Stimulated activated naive CD8-positive, alpha-beta T cell treated with anti-CD3 and anti-CD28 coated beads, Interleukin-15, Interleukin-2, amounts not matched to agents 100 U/mL and 50 U/mL, for 24 hours (primary cell): Measurements from ENCODE around the gene CTBP1.
"Not testable (repeated sequence)": the region's sequence is repeated elsewhere in the genome, so short reads cannot be mapped to it uniquely, and the experiment has no call there.

Source experiments
- ATAC-seq: fragments of 150-1000 bp; cut with Tn5 transposase; one replicate; pipeline ENCODE4 v1.10.0; 2021
- DNase-seq: peaks from one replicate; pipeline ENCODE4 v3.0.0; 2021

CTBP1 gene

DNA sequence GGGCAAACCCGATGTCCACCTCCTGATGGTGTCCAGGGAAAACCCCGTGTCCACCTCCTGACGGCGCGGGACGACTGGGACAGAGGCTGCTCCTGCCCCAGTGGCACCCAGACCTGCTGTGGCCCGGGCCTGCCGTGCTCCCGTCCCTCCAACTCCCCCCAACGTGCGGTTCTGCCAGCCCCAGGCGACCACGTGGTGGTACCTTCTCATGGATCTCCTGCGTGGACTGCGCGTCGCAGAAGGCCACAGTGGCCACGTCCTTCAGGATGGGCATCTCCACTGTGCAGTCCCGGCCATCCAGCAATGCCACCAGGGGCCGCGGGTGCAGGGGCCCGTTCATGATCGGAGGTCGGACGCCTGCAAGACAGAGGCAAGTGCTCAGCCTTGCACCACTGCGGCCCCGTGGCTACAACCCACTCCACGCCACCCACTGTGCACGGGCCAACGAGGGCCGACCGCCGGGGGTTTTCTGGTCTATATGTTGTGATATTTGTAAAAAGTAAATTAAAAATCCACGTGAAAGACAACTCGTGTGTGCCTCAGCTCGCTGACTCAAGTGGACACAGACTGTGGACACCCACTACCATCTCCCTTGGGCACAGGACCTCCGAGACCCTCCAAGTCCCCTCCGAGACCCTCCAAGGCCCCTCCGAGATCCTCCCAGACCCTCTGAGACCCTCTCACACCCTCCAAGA is 10.8 kb downstream of the CTBP1 start:
- no peak for ATAC-seq
- no peak for DNase-seq

DNA sequence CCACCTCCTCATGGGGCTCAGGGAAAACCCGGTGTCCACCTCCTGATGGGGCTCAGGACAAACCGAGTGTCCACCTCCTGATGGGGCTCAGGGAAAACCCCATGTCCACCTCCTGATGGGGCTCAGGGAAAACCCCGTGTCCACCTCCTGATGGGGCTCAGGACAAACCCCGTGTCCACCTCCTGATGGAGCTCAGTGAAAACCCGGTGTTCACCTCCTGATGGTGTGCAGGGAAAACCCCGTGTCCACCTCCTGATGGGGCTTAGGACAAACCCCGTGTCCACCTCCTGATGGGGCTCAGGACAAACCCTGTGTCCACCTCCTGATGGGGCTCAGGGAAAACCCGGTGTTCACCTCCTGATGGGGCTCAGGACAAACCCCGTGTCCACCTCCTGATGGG is 11.7 kb downstream of the CTBP1 start:
- DNase-seq, ATAC-seq: not testable (repeated sequence)

DNA sequence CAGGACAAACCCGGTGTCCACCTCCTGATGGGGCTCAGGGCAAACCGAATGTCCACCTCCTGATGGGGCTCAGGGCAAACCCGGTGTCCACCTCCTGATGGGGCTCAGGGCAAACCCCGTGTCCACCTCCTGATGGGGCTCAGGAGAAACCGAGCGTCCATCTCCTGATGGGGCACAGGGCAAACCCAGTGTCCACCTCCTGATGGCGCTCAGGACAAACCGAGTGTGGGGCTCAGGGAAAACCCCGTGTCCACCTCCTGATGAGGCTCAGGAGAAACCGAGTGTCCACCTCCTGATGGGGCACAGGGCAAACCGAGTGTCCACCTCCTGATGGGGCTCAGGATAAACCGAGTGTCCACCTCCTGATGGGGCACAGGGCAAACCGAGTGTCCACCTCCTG is 12.1 kb downstream of the CTBP1 start:
- not testable (repeated sequence) for ATAC-seq, DNase-seq

DNA sequence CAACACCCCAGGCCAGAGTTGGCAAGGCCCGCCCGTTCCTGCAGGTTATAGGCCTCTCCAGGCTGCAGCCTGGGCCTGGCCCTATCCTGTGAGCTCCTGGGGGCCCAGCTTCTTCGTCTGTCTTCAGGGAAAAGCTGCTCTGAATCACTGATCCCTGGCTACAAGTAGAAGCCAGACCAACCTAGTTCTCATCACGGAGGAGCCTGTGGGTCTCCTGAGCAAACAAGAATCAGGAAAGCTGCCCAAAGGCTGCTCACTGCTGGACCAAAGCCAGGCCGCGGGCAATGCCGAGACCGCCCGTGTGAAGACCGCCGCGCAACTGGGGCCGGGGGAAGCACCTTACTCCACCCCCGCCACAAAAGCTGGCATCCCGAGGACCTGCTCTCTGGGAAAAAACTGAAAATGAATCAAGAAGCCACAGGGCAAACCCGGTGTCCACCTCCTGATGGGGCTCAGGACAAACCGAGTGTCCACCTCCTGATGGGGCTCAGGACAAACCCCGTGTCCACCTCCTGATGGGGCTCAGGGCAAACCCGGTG is 12.8 kb downstream of the CTBP1 start:
- ATAC-seq (no peak), DNase-seq (no peak)

DNA sequence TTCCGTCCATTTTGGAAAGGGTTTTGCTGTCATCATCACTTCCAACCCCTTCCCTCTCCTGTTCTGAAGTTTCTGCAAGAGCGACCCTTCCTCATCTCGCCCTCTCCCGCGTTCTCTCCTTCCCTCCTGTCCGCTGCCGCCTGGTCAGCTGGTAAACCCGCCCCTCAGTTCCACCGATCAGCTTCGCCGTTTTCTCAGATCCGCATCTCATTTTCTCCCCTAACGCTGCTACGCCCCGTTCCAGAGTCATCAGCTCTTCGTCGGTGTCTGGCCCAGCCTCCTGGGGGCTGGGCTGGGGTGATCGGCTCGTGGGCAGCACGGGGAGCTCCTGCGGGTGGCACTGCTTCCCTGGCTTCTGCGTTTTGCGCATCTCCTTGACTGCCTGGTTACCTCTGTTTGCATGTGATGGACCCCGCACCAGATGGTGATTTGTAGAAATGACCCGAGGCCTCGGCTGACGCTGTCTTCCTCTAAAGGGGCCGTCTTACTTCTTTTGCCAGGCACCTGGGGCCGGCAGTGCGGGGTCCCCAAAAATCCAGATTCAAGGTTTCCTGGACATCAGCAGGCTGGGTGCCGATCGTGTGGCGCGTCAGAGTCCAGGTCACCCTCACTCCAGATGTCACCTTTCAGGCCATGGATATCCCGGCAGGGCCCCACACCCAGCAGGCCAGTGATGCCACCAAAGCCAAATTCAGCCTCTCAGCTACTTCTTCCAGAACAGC is 13.4 kb downstream of the CTBP1 start:
- DNase-seq, result no peak
- ATAC-seq, result no peak

DNA sequence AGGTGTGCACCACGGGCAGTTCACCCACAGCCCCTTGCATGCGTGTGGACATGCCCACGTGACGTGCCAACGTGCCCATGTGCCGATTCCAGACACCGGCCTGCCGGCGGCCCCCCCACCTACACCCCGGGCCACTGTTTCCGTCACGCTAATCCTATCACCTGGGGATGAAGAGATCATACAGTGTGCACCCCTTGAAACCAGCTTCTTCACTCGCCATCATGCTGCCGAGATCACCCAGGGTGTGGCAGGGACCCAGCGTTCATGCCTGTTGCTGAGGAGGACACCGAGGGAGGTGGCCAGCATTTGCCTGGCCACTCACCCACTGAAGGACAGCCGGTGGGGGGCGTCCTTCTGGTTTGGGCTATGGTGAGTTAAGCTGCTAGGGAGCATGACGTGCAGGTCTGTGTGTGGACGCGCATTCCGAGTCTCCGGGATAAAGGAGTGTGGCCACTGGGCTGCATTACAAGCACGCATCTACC is 14.1 kb downstream of the CTBP1 start:
- DNase-seq (no peak), ATAC-seq (no peak)

DNA sequence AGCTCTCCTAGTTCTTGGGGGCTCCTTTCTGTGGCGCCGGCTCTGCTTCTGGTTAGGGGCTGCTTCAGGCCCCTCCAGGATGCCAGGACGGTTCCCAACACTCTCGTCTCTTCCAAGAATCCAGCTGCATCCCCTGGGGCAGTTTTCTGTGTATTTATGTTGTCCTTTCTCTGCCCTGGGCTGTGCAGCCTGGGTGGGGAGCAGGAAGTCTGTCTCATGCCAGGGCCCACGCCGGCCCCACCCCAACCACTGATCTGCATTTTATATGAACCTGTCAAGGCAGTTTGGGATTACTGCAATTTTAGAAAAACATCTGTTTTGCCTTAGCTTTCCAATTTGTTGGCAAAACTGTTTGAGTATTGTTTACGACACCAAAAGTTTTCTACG is 14.6 kb downstream of the CTBP1 start:
- DNase-seq (no peak), ATAC-seq (no peak)

DNA sequence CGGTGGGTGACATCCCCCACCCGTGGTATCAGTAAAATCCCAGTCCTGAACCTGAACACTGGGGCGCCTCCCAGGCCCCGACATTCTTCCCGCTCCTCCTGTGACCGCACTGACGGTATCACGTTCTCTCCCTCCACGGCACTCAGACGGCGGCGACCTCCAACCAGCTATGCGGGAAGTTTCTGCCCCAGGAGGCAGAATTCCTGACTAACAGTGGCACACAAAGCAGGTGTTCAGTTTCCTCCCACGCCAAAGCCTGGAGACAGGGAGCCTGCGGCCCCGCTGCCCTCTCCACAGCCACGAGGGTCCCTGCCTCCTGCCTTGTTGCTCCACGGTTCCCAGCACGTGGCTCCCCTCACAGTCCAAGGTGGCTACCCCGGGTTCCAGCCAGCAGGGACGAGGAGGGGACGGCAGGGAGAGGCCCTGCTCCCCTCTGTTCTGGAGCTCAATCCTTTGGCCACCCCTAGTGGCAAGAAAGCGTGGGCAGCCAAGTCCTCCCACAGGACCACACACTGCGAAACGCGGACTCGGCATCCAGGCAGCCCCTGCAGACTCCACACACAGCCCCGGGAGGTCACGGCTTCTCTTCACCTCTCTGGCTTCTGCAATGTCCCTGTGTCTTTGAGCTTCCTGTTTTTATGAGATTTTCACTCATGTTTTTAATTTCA is 15.2 kb downstream of the CTBP1 start:
- no peak for DNase-seq
- no peak for ATAC-seq

DNA sequence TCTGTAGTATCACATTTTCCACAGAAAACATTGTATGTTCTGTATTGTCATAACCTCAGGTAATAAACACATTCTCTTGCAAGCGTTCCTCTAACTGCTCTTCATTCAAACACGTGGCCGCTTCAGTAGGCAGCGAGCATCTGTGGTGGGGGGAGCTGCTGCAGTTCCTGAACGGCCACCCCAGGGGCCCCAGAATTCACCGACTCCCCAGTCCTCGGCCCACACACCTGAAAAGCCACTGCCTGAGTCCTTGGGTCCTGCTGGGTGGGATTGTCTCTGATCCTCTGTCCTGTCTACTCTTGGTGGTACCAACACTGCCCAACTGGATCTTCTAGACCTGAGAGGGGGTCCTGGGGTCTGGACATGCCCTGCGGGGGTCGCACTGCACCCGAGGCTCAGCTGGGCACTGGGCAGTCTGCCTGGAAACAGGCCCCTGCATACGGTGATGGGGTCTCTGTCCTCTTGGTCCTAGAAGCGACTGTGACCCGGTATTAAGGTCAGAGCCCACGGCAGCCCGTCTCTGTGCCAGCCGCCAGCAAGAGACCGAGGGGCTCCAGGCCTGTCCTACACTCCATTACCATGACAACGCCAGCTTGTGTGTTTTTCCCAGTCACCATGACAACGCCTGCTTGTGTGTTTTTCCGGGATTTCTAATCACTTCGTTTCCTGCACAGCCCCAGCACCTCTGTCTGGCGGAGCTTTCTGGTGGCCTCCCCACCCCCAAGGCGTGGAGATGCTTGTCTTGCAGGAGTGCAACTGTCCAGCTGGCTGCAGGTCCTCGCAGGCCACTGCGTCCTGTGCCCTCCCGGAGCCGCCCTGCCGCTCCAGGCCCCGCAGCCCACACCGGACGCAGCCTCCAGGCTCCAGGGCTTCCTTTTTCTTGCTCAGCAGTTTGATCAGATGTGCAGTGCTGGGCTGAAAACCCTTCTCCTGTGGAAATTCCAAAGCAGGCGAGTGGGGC is 16.0 kb downstream of the CTBP1 start:
- ATAC-seq (no peak), DNase-seq (no peak)

DNA sequence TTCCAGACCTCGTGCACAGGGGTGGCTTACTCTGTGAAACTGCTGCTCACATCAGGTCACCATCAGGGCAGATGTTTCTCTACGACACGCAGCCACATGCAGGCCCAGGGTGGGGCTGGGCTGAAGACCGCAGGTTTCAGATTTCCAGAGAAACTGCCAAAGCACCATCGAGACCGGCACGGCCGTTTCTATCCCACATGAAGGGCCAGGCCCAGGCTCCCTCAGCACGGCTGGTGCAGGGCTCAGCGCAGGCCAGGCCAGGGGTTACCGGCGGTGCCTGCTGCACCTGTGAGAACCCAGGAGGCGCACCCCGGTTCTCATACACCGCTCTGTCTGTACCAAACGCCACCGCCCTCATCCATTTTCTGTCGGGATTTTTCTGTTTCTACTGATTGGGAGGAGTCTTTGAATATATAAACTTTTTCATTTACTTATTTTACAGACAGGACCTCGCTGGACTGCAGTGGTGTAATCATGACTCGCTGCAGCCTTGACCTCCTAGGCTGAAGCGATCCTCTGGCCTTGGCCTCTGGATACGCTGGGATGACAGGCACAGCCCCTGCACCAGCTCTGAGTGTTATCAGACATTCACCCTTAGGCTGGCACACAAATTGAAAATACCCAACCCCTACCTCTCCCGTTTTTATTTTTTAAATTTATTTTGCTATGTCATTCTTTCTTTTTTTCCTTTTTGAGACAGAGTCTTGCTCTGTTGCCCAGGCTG is 17.1 kb downstream of the CTBP1 start:
- ATAC-seq (no peak), DNase-seq (no peak)

DNA sequence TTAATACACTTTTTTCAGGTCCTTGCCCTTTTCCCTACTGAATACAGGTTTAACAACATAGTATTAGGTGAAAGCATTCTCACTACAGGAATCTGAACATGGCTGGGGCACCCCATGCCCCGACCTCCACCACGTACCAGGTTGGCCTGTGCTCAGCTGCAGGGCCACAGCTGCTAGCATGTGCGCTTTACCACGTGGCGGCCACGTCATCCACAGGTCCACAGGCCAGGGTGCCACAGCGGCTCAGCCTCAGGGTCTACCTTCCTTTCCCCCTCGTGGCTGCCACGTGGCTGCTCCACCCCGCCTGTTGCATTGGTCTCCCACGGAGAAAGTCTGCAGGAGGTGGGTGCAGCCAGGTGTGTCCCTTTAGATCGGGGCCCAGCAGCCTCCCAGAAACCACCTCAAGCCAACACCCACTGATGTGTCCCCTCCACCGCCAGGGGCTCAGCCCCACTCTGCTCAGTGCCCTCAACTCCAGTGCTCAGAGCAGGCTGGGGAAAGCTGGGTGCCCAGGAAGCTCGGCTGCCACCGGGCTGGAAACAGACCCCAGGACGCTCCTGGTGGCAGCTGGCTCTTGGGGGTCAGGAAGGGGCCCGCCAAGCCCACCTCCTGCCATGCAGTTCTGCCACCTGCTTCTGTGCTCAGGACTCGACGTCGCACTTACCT is 17.8 kb downstream of the CTBP1 start:
- no peak for ATAC-seq
- no peak for DNase-seq

DNA sequence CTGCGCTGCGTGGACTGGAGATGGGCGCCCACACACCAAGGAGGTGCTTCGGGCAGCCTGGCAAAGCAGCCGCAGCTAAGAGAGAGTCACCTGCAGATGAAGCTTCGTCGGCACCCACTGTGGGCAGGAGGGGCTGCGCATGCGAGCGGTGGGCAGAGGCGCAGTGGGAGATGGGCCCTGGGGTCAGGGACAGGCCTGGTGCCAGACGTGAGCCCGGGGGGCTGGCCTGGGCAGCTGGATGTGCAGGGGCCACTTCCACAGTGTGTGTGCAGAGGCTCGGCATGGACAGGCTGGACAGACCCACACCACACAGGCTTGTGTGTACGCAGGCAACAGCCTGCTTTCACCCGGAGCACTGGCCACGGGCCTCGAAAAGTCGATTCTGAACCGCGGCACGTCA is 18.6 kb downstream of the CTBP1 start:
- DNase-seq, result no peak
- ATAC-seq, result no peak

DNA sequence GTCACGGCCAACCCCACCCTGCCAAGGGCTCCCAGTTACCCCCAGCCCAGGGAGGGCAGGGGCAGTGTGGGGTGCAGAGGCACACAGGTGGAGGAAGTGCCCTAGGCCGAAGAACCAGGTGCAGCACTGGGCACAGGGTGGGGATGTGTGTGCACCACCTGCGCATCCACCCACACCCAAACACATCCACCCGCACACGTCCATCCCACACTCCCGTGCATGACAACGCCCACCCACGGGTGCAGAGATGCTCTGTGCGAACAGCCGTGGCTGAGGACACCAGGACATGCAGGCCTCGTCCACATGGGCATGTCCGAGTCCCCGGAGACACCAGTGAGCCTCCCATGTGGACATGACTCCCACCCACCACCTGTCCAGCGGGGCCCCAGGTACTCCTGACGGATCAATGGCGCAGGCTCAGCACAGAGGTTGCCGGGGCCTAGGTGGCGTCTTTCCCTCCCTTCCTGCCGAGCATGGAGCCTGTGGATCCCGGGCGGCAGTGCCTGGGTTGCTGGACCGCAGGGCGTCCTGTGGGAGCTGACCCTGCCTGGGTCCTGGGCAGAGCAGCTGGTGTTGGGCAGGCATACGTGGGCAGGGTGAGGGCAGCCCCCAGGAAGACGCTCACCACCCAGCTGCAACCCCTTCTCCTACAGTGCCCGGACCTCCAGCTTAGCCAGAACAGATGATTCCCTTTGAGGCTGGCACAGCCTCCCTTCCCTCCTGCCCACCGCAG is 19.6 kb downstream of the CTBP1 start:
- ATAC-seq (no peak), DNase-seq (no peak)

DNA sequence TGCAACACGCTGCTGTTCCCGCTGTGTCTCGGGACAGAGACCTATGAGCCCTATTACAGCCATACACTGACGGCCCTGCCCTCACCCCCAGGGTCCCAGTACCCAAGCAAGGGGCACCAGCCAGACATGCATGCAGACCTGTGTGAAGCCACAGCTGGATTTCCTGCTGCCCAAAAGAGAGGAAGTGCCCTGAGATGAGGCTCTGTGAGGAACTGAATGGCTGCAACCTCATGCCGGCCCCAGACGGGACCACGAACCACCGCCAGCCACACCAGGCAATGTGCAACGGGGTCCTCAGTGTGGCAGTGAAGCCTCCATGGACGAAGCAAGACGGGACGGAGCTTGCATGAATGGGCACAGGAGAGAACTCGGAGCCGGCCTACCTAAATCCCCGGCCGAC is 21.1 kb downstream of the CTBP1 start:
- no peak for DNase-seq
- no peak for ATAC-seq

DNA sequence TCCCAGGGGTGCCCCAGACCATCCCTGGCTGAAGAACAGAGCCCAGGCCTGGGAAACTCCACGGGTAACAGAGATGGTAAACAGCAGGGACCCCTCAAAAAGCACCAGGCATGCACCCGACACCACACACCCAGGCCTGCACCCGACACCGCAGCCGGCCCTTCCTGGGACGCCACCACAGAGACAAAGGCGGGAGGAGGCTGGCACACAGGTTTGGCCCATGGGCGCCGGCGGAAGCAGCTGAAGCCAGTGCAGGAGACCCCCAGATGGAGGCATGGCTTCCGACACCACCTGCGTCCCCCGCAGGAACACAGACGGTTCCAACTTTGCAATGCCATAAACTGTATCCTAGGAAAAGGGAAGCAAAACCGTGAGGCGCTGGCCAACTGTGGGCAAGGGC is 22.3 kb downstream of the CTBP1 start:
- no peak for ATAC-seq
- DNase-seq, result no peak

DNA sequence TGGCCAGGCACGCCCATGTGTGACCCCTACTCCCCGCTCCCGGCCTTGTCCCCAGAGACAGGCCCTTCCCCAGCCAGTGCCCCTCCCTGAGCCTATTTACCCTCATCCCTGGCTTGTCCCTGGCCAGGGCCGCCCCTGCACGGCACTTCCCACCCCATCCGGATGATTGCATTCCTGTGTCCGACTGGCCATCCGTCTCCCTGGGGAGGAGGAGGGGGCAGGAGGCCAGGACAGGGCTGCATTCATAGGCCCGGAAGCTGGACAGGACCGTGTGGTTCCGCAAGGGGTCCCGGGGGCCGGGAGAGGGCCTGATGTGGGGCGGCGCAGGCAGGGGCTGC is 22.8 kb downstream of the CTBP1 start:
- no peak for ATAC-seq
- no peak for DNase-seq

DNA sequence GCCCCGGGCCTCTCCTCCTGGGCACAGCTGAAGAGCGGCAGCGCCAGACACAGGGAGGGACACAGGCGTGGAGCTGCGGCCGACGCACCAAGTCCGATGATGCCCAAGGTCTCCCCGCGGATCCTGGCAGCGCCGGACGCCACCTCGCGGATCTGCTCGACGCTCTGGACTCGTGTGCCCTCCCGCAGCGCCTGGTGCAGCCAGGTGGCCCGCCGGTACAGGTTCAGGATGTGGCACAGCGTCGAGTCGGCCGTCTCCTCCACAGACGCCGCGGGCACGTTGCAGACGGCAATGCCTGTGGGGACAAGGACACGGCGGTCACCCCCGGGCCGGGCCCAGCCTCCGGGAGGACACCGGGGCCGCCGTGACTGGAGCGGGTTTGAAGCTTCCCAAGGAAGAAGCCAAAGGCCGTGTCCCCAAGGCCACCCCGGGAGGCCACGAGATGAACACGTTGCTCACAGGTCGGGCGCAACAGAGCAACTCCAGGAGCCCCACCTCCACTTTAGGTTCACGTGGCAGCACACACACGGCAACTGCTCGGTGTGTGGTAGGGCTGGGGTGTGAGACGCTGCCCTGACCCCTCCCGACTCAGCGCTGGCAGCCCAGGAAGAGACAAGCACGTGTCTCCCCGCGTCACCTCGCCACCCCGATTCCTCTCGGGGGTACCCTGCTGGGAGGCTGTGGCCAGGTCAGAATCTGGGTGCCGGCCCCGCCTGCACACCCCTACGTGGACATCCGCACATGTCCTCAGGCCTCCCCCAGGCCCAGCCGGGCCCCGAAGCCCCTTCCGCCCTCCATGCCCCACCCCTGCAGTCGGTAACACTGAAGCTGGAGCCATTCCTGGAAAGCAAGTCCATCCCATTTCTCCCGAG is 23.4 kb downstream of the CTBP1 start:
- DNase-seq, result no peak
- ATAC-seq, result no peak

DNA sequence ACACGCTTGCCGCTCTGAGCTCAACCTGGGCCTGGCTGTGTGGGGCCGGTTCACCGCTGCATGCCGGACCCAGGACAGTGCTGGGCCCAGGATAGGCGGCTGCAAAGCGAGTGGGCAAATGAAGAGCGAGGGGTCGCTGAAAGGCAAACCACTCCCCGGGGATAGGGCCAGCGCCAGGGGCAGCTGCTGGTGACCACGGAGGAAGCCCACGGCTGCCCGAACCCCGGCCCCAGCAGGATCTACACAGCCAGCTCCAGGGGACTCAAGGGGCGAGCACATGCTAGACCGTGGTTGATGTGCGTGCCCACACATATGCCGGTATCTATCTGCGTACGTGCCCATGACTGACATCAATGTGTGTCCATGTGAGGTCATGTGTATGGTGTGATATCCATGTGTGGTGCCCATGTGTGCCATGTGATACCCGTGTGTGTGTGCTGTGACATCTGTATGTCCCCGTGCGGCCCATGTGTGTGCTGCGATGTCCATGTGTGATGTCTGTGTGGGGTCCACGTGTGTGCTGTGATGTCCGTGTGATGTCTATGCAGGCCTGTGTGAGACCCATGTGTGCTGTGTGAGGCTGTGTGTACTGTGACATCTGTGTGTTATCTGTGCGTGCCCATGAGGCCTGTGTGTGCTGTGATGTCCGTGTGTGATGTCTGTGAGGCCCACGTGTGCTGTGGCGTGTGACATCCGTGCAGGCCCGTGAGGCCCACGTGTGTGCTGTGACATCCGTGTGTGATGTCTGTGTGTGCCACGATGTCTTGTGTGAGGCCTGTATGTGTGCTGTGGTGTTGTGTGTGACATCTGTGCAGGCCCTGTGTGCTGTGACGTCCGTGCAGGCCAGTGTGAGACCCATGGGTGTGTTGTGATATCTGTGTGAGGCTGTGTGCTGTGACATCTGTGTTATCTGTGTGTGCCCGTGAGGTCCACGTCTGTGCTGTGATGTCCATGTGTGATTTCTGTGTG is 24.8 kb downstream of the CTBP1 start:
- ATAC-seq (no peak), DNase-seq (no peak)
